Neuron (in vitro differentiated cells): ENCODE results near the gene SLIT3.

Source experiments
- H2AFZ ChIP-seq: one replicate; pipeline ENCODE4 v1.6.1; 2013; ENCODE audit warnings: low read depth, mild to moderate bottlenecking, inconsistent platforms, low read length, moderate library complexity
- H3K27me3 ChIP-seq: one replicate; pipeline ENCODE4 v1.6.1; 2013; ENCODE audit warnings: low read length; ENCODE audit not compliant: insufficient read depth
- H3K36me3 ChIP-seq: one replicate; pipeline ENCODE4 v1.6.1; 2013; ENCODE audit warnings: low read length; ENCODE audit not compliant: insufficient read depth
- H3K4me1 ChIP-seq: one replicate; pipeline ENCODE4 v1.6.1; 2013; ENCODE audit warnings: low read length; ENCODE audit not compliant: insufficient read depth
- H3K4me3 ChIP-seq: 2 replicates; pipeline ENCODE4 v1.5.1; 2013; ENCODE audit warnings: mild to moderate bottlenecking, low read length, moderate library complexity
- H3K9me3 ChIP-seq: one replicate; pipeline ENCODE4 v1.6.1; 2013; ENCODE audit warnings: low read length

Gene SLIT3

DNA sequence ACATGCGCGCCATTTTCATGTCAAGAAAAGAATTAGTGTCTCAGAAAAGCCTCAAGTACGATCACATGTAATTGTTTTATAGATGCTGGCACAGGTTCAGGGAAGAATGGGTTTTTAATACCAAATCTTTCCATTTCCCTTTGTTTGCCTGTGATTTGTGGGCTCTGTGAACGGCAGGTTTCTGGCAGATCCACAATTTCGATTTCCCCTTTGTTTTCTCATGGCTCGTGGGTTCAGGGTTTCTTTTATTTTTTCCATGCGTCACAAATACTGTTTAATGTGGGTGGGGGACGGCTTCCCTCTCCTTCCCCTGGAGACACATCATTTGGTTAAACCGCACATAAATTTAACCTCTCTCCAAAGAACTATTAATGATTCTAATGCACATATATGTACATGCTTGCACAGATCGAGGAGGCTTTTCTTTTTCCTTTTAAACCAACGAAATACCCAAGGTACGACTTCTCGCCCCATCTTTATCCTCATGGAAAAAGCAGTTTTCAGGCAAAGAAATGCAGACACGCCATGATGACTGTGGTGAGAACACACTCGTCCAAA lies 195.9 kb downstream of the SLIT3 start:
- H3K4me3 ChIP-seq: no peak overlapping the region
- no peaks in the 10 kb centered on the region for H3K27me3 ChIP-seq
- H2AFZ ChIP-seq: no peak overlapping the region
- H3K4me1 ChIP-seq: no peaks in the 10 kb centered on the region
- no peaks in the 10 kb centered on the region for H3K9me3 ChIP-seq
- H3K36me3 ChIP-seq: no peaks in the 10 kb centered on the region

- H3K4me1 ChIP-seq: no peaks in the 10 kb centered on the region
- H3K27me3 ChIP-seq: no peaks in the 10 kb centered on the region
- H3K36me3 ChIP-seq: no peaks in the 10 kb centered on the region
- no peak overlapping the region for H3K4me3 ChIP-seq
- H2AFZ ChIP-seq: no peak overlapping the region
- no peaks in the 10 kb centered on the region for H3K9me3 ChIP-seq
Measured at GRCh38 chr5:169103586-169104181, 197.3 kb downstream of the SLIT3 start.

DNA sequence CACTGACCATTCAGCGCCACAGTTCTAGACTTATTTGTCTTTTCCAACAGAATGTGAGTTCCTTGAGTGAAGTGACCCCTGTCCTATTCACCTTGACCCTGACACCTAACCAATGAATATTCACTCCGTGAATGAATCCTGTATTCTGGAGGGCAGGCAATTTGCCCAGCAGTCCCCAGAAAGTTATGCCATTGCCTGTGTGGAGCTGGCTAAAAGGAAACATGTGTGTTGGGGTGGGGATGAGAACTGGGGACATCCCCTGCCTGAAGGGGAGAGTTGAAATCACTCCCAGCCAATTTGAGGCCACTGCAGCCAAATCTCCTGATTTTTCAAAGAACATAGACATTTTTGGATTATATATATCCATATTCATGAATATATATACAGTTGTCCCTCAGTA lies 199.0 kb downstream of the SLIT3 start:
- Histone ChIP-seq H3K9me3 (no peaks in the 10 kb centered on the region), H3K4me1 (no peaks in the 10 kb centered on the region), H3K4me3 (no peak overlapping the region), H2AFZ (no peak overlapping the region), H3K27me3 (no peaks in the 10 kb centered on the region), H3K36me3 (no peaks in the 10 kb centered on the region)

- Histone ChIP-seq H3K36me3 (no peaks in the 10 kb centered on the region), H2AFZ (no peak overlapping the region), H3K4me1 (no peaks in the 10 kb centered on the region), H3K9me3 (no peaks in the 10 kb centered on the region), H3K27me3 (no peaks in the 10 kb centered on the region), H3K4me3 (no peak overlapping the region)
Measured at GRCh38 chr5:169100735-169101075, 200.2 kb downstream of the SLIT3 start.

DNA sequence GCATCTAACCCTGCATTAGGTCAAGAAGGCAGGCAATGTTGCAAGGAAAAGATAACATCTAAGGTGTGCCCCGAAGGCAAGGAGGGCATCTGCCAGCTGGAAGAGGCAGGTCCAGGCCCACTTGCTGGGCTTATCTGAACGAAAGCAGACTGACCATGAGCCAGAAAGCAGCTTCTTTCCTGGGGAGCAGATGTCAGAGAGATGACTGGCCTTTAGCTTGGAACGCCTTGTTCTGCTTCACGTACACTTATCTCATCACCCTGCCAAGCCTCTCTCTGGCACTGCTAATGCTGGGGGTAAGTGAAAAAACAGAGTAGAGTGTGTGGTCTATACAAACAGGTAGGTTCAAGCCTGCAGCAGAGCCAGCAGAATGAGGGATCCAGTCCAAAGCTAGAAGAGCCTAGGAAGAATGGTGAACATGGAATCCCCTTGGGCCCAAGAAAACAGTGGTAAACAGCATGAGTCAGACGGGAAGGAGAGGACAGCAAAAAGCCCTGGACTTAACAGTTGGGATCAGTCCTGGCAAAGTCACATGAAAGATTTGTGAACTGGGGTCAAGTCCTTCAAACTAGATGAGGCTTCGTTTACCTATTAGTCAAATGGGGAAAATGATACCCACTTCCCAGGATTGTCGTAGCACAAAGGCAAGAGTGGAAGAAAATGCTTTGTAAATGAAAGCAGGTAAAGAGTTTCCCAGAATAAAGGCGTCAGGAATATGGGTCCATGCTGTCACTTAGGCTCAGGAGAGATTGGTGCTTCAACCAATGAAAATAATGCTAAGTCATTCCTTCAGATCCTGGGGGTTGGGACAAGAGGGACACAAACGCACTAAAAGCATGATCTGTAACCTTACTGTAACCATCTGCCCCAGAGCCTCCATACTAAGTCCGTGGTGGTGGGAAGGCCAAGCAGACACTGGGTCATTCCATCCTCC lies 200.9 kb downstream of the SLIT3 start:
- Histone ChIP-seq H3K4me1 (no peaks in the 10 kb centered on the region), H3K27me3 (no peaks in the 10 kb centered on the region), H3K36me3 (no peaks in the 10 kb centered on the region), H2AFZ (no peak overlapping the region), H3K4me3 (no peak overlapping the region), H3K9me3 (no peaks in the 10 kb centered on the region)

DNA sequence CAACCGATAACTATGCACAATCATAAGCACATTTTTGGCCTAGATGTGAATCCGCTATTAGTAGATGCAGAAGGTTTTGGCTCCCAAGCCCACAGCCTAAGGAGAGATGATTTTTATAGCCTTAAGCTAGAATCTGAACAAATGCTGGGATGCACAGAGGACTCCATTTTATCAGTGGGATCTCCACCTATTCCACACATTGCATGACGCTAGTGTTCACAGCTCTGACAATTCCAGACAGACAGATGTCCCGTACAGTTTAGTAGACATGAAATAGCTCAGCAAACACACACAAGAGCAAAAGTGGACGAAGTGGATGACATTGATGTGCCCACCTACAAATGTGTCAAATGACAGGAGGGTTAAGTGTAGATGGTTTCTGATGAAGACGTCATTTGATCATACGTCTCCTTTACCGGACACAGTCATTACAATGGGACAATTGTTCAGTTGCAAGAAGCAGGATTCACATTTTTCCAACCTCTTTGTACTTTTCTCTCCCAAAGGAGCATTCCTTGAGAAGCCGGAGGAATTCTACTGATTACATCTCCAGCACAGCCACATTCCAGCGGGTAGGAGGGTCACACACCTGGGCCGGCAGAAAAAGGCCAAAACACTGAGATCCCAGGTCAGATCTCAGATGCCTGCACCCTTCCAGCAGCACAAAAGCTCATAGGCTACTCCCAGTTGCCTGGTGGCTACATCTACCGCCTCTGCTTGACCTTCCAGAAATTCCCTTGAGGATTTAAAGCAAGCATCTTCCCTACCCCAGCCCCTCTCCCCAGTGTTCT lies 202.4 kb downstream of the SLIT3 start:
- Histone ChIP-seq H2AFZ (no peak overlapping the region), H3K36me3 (no peaks in the 10 kb centered on the region), H3K27me3 (no peaks in the 10 kb centered on the region), H3K4me3 (no peak overlapping the region), H3K4me1 (no peaks in the 10 kb centered on the region), H3K9me3 (no peaks in the 10 kb centered on the region)

- H3K27me3 ChIP-seq: no peaks in the 10 kb centered on the region
- no peaks in the 10 kb centered on the region for H3K4me1 ChIP-seq
Measured at GRCh38 chr5:169097374-169098326, 203.3 kb downstream of the SLIT3 start.

DNA sequence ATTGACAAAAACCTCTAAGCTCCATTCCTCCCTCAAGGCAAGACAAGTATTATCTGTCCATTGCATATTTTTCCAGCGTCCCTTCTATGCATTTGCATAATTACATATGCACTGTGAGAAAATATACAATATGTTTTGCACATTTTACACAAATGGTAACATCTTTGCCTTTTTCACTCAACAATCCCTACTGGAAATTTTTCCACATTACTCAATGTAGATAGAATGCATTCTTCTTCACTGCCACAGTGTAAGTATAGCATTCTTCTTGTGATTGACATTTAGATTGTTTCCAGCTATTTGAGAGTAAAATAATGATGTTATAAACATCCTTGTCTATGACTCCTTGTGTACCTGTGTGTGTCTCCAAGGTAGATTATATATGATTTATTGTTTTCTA lies 205.0 kb downstream of the SLIT3 start:
- H3K4me1 ChIP-seq: no peaks in the 10 kb centered on the region
- H3K36me3 ChIP-seq: no peaks in the 10 kb centered on the region
- no peaks in the 10 kb centered on the region for H3K27me3 ChIP-seq
- no peaks in the 10 kb centered on the region for H3K9me3 ChIP-seq
- H3K4me3 ChIP-seq: no peak overlapping the region
- H2AFZ ChIP-seq: no peak overlapping the region

More at GRCh38 chr5:169097374-169098326, 203.3 kb downstream of the SLIT3 start:
- no peaks in the 10 kb centered on the region for H3K9me3 ChIP-seq
- H3K36me3 ChIP-seq: no peaks in the 10 kb centered on the region
- H3K4me3 ChIP-seq: no peak overlapping the region
- H2AFZ ChIP-seq: no peak overlapping the region

- H3K4me3 ChIP-seq: no peak overlapping the region
- no peaks in the 10 kb centered on the region for H3K9me3 ChIP-seq
- no peaks in the 10 kb centered on the region for H3K4me1 ChIP-seq
- H2AFZ ChIP-seq: no peak overlapping the region
- no peaks in the 10 kb centered on the region for H3K27me3 ChIP-seq
- H3K36me3 ChIP-seq: no peaks in the 10 kb centered on the region
Measured at GRCh38 chr5:169095410-169095960, 205.5 kb downstream of the SLIT3 start.

GRCh38 chr5:169094586-169095409 lies 206.1 kb downstream of the SLIT3 start:
- H3K9me3 ChIP-seq: no peaks in the 10 kb centered on the region
- H3K27me3 ChIP-seq: no peaks in the 10 kb centered on the region
- no peaks in the 10 kb centered on the region for H3K36me3 ChIP-seq
- no peak overlapping the region for H3K4me3 ChIP-seq
- no peaks in the 10 kb centered on the region for H3K4me1 ChIP-seq
- no peak overlapping the region for H2AFZ ChIP-seq

- no peaks in the 10 kb centered on the region for H3K9me3 ChIP-seq
- no peaks in the 10 kb centered on the region for H3K27me3 ChIP-seq
- H3K4me3 ChIP-seq: no peak overlapping the region
- H3K4me1 ChIP-seq: no peaks in the 10 kb centered on the region
- no peaks in the 10 kb centered on the region for H3K36me3 ChIP-seq
- H2AFZ ChIP-seq: no peak overlapping the region
Measured at GRCh38 chr5:169091396-169091980, 209.5 kb downstream of the SLIT3 start.
